ENCODE measurements around the gene NFATC1.

The NFATC1 gene

DNA sequence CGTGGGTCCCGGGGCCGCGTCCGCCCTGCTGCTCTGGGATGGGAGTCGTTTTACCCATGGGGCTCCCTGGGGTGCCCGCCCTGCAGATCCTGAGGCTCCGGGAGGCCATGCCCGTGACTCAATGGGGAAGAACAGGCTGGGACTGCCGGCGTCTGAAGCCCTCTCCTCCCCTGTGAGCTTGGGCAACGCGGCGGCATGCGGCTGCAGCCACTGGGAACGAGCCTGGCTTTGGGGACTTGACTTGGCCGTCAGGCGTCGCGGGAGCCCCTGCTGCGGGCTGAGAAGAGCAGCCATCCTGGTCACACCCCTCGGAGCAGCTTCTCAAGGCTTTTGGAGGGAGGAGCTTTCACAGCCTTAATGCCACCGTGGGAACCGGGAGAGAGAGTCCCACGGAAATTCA, 157.0 kb downstream of the NFATC1 start:
- DNase-seq (ENCODE audit: low read depth, low spot score) = no peak

DNA sequence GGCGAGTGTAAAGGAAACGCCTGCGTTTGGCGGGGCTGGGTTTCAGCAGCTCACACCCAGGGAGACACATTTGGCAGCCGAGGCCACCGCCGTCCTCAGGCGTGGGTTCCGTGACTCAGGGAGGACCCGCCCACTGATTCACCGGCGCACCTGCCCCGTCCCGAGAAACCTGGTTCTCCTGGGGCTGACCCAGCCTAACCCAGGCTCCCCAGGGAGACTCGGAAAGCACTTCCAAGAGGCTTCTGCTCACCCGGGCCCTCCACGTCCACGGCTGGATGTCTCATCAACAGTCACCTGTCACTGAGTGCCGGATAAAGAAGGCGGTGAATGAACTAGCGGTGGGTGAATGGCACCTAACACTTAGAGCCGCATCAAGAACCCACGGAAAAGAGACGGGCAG, 157.4 kb downstream of the NFATC1 start:
- DNase-seq (ENCODE audit: low read depth, low spot score) = no peak

DNA sequence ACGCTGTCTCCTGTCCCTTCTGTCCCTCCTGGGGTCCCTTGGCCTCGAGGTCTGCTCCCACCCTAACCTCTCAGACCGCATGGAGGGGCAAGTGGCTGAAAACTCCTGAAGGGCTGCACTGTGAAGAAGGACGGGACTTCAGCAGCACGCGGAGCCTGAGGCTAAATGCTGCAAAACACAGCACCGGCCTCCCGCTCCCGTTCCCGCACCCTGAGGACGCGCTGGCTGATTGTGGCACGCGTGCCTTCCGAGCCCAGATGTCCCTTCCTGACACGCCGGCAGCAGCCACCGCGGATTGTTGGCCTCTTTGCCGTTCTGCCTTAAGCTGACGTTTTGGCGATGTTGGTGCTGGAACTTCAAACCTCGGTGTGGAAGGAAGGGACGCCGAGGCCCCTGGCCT, 158.0 kb downstream of the NFATC1 start:
- no peak for DNase-seq (ENCODE audit: low read depth, low spot score)

DNA sequence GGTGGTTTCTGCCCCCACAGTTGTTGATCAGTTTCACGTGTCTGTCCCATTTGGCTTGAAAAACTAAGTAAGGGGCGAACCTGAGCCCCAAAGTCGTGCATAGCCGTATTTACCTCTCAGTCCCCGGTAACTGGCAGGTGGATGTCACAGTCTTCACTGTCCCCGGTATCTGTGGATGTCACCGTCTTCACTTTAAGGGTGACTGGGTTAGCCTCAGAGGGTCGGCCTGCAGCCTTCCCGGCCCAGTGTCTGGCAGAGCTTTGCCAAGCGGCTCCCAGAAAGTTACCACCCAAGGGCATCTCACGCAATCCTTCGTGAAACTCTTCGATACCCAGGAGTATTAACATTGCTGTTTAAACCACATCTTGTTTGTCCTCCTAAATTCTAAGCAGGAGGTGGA, 158.6 kb downstream of the NFATC1 start:
- no peak for DNase-seq (ENCODE audit: low read depth, low spot score)

DNA sequence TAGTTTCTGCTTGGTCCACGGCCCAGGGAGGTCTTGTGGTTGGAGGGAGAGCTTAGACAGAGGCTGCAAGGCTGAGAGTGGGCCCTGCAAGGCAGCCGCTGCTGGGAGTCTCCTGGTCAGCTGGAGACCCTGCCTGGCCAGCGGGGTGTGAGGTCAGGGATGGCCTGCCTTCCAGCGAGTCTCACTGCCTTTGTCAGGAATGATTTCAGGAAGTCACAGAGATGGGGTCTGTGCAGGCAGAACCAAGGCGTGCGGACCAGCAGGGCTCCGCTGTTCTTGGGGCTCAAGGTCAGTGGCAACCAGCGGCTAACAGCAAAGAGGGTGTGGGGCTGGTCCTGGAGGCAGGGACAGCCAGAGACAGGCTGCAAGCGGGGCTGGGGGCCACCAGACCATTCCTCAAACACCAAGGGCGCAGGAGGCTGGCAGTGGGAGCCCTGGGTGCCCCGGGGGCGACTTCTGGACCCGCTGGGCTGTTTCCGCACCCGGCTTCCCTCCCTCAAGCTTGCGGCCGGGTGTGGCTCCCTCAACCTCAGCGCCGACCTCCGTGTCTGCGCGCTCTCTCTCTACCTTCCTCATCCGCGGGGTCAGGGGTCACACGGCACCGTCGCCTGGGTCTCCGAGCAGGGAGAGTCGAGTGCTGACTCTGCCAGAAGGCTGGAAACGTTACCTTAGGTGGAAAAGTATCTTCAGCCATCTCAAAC, 159.4 kb downstream of the NFATC1 start:
- DNase-seq (ENCODE audit: low read depth, low spot score) = no peak

- no peak for DNase-seq (ENCODE audit: low read depth, low spot score)
Measured at GRCh38 chr18:79555885-79556284, 160.2 kb downstream of the NFATC1 start.

- DNase-seq (ENCODE audit: low read depth, low spot score) = no peak
Measured at GRCh38 chr18:79556829-79557585, 161.3 kb downstream of the NFATC1 start.

GRCh38 chr18:79558196-79558932, 162.6 kb downstream of the NFATC1 start:
- DNase-seq (ENCODE audit: low read depth, low spot score) = no peak

GRCh38 chr18:79558933-79559416, 163.2 kb downstream of the NFATC1 start:
- DNase-seq (ENCODE audit: low read depth, low spot score) = no peak

DNA sequence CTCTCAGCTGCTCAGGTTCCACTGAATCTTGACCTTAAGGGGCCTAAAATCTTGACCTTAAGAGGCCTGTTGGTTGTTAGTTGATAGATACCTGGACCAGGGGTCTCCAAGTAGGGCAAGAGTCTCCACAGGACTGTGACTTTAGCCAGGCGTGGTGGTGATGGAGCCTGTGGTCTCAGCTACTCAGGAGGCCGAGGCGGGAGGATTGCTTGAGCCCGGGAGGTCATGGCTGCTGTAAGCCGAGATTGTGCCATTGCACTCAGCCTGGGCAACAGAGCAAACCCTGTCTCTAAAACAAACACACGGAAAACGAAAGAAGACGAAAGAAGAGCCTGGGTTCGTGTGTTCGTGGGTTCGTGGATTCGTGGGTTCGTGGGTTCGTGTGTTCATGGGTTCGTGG, 163.7 kb downstream of the NFATC1 start:
- no peak for DNase-seq (ENCODE audit: low read depth, low spot score)

DNA sequence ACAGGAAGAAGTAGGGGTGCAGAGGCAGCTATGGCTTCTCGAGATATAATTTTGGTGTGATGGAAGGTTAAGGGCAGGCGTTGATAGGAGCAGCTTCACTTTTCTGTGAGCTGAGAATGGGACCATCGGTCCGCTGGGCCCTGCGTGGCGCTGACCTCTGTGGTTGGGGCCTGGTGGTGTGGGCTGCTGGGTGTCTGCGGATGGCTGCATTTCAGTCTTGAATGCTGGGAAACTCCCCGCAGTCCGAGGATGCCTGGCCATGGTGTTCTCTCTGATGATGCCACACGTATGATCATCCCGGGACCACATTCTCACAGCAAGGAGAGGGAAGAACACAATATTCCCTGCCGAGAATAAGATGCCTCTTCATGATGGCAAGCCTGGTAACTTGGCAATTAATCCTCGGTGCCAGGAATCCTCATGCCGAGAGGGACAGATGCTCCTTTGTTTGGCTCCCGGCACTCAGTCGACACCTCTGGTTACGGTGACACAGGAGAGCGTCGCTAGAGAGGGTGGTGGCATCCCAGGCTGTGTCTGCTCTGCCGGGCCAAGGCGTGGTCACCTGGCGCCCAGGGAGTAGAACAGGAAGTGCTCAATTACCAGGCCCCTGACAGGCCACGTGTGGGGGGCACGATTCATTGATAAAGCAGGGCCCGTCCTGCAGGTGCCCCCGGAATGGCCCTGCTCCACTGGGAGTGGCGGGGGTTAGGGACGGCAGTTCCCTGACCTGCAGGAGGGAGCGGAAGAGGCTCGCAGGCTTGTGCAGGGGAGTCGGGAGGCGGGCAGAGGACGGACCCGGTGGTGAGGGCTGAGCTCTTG, 164.5 kb downstream of the NFATC1 start:
- no peak for DNase-seq (ENCODE audit: low read depth, low spot score)

DNA sequence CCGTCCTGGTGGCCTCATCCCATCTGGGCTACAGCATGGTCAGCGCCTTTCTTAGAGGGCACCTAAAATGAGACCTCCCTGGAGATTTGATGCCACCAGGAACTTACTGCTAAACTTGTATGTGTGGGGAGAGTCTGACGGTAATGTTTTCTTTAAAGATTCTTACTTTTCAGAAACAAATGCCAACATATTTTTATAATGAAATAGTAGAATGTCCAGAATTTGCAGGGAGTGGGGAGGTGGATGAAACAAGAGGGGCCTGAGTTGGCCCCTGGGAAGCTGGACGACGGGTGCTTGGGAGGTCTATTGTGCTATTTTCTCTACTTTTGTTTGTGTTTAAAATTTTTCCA, 165.1 kb downstream of the NFATC1 start:
- no peak for DNase-seq (ENCODE audit: low read depth, low spot score)

DNA sequence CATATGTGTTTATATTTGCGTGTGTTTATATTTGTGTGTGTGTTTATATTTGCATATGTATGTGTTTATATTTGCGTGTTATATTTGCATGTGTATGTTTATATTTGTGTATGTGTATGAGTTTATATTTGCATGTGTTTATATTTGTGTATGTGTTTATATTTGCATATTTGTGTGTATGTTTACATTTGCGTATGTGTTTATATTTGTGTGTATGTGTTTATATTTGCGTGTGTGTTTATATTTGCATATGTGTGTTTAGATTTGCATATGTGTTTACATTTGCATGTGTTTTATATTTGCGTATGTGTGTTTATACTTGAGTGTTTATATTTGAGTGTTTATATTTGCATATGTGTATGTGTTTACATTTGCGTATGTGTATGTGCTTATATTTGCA, 168.2 kb downstream of the NFATC1 start:
- DNase-seq (ENCODE audit: low read depth, low spot score) = no peak

- no peak for DNase-seq (ENCODE audit: low read depth, low spot score)
Measured at GRCh38 chr18:79564441-79564840, 168.7 kb downstream of the NFATC1 start.

DNA sequence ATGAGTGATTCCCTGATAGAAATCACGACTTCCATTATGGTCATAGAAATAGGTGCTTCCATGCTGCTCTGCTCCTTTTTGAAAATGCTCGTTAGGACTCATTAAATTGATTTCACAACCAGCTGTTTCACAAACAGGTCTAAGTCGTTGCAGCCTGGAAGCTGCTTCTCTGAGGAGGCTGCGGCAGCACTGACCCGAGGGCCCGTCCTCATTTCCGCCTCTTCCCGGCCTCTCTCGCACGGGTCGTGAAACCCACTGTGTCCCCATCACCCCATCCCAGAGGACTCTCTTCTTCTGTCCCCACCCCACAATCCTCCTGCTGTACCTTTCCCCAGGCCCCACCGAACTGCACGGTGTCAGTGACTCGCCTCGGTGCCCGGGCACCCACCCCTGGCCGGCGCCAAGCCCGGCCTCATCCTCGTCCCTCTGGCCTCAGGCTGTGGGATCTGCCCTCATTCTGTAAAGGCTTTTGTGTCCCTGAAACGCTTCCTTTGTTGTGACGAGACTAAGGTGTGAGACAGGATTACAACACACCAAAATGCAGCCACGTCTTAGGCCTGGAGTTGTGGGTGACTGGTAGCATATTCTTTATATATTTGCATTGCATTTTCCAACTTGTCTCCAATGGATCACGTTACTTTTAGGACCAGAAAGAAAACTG, 171.2 kb downstream of the NFATC1 start:
- no peak for DNase-seq (ENCODE audit: low read depth, low spot score)

DNA sequence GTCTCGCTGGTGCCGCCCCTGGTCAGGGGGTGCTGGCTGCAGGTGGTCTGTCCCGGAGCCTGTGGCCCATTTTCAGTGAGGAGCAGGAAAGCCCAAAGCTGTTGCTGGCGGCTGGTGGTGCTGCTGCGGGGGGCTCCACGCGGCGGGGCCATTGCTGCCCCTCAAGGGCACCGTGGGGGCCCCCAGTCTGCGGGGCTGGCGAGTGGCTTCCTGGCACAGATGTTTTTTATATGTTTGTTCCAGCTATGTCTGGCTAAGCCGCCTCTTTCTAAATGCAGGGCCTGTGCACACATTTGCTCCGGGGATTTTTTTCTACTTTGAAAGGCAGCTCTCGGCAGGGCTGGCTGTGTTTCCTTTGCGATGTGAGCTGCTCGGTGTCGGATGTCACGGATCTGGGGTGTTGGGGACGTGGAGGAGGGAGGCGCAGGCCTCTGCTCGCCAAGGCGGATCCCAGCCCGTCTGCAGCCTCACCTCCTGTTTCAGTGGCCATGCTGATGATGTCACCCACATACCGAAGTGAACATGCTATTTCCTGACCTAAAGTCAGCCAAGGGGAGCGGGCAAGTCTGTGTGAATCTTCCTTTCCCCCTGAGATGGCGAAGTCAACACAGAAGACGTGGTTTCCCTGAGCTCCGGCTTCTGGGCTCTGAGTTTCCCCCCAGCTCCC, 171.9 kb downstream of the NFATC1 start:
- DNase-seq (ENCODE audit: low read depth, low spot score) = no peak

GRCh38 chr18:79568543-79569205, 172.9 kb downstream of the NFATC1 start:
- DNase-seq (ENCODE audit: low read depth, low spot score) = no peak

- DNase-seq (ENCODE audit: low read depth, low spot score) = no peak
Measured at GRCh38 chr18:79569720-79570119, 174.0 kb downstream of the NFATC1 start.

DNA sequence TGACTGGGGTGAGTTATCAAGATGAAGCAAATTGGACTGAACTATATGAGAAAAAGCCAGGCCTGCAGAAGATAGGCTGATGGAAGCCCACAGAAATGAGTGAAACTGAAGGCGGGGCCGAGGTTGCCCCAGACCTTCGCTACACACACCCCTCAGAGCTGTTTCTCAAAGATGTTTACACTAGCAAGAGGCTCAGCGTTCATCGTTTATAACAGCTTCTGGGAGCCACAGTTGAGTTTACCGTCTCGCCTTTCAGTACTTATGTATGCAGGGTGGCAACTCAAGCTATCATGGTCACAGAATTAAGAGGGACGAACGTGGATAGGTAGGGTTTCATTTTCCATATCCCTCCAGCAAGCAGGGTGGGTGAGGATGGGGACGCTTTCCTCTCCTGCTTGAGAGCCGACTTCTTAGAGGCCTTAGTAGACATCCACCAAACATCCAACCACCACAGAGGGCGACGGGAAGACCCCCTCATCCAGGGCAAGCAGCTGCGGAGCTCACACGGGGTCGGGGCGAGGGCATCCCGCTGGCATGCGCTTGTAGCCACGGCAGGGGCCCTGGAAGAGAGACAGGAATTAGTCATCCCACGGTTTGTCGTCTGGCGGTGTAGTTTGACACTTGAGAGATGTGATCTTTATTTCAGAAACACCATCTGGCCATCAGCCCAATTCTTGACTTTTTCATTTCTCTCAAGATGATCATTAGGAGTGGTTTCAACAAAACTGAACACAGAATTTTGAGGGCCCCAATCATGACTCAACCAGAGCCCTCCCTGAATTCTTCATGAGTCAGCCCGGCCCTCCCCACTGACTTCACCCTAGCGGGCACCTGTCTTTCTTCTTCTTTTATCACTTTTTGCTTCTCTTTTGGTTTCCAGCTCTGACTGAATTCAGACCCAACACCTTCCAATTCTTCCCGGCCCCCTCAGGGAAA, 174.8 kb downstream of the NFATC1 start:
- no peak for DNase-seq (ENCODE audit: low read depth, low spot score)
